ENCODE data around the gene WDR18.

WDR18 gene

DNA sequence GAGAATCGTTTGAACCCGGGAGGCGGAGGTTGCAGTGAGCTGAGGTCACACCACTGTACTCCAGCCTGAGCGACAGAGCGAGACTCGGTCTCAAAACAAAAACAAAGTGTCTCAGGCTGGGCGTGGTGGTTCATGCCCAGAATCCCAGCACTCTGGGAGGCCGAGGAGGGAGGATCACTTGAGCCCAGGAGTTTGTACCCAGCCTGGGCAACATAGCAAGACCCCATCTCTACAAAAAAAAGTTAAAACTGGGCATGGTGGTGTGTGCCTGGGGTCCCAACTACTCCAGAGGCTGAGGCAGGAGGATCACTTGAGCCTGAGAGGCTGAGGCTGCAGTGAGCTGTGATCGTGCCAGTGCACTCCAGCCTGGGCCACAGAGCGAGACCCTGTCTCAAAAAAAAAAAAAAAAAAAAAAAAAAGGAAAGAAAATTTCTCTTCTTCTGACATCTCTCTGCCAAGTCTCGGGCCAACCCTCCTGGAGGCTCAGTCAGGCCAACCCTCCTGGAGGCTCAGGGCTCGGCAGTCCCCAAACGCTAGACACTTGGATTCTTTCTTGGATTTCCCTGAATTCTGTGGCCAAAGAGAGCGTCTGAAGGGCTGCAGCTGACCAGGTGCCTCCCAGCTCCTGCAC lies 32.0 kb upstream of the WDR18 start:
- Histone ChIP-seq H3K27ac (ENCODE audit: low read length) (no peak overlapping the region), H3K9me2 (replicated peaks; ENCODE audit: insufficient read depth, low read length) (no peaks in the 10 kb centered on the region), H3K4me2 (ENCODE audit: low read depth, low read length) (no peak overlapping the region), H3F3A (ENCODE audit: insufficient read depth, low read length) (no peaks in the 10 kb centered on the region), H3K79me2 (ENCODE audit: low read length) (peaks cover 22% of the 10 kb centered on the region; the same call in 1 of the 2 replicates), H3K4me1 (ENCODE audit: low read length) (no peaks in the 10 kb centered on the region), H2AFZ (ENCODE audit: low read length) (no peak overlapping the region), H4K20me1 (ENCODE audit: insufficient read depth, low read length) (no peaks in the 10 kb centered on the region), H3K9ac (ENCODE audit: low read length) (no peak overlapping the region), H3K9me3 (replicated peaks; ENCODE audit: insufficient read depth, low read length) (no peaks in the 10 kb centered on the region), H3K36me3 (replicated peaks; ENCODE audit: insufficient read depth, low read length) (no peaks in the 10 kb centered on the region), H3K4me3 (ENCODE audit: low read length) (no peak overlapping the region), H3K27me3 (replicated peaks; ENCODE audit: insufficient read depth, low read length) (no peaks in the 10 kb centered on the region)
- no peak for DNase-seq
- TF ChIP-seq EZH2phosphoT487 (IDR thresholded peaks at IDR 0.05; ENCODE audit: low read length) (no peak), EZH2 (optimal IDR thresholded peaks at IDR 0.05; ENCODE audit: low read depth, low read length) (no peak)
- TF ChIP-seq, protein P1, sequence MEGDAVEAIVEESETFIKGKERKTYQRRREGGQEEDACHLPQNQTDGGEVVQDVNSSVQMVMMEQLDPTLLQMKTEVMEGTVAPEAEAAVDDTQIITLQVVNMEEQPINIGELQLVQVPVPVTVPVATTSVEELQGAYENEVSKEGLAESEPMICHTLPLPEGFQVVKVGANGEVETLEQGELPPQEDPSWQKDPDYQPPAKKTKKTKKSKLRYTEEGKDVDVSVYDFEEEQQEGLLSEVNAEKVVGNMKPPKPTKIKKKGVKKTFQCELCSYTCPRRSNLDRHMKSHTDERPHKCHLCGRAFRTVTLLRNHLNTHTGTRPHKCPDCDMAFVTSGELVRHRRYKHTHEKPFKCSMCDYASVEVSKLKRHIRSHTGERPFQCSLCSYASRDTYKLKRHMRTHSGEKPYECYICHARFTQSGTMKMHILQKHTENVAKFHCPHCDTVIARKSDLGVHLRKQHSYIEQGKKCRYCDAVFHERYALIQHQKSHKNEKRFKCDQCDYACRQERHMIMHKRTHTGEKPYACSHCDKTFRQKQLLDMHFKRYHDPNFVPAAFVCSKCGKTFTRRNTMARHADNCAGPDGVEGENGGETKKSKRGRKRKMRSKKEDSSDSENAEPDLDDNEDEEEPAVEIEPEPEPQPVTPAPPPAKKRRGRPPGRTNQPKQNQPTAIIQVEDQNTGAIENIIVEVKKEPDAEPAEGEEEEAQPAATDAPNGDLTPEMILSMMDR (IDR thresholded peaks at IDR 0.05; ENCODE audit: low read length): no peak

DNA sequence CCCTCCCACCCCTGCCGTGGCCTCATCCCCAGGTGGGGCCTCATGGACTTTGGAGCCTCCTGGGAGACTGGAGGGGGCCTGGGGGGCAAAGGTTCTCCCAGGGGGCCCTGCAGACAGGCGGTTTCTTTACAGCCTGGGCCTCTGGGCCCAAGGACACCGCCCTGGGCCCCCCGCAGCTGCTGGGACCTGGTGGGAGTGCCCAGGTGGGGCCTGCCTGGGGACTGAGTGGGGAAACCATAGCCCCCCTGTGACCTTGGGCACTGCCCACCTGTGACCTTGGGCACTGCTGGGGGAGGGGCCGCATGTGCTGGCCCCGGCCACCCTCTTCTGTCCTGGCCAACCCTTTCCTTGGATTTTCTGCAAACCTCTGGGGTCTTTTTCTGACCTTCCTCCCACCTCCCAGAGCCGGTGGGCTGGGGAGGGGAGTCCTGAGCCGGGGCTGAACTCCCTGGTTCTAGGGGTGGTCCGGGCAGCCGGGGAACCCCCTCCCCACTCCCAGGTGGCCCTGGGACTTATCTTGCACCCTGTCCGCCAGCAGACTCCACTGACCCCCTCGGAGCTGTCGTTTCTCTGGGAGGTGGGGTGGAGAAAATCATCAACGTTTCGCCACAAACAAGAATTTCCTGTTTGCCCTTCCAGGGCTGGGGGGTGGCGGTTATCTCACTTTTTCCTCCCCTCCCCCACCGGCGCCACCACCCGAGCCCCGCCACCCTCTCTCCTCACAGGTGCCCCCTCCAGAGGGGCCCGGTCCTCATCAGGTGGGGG lies 31.3 kb upstream of the WDR18 start:
- Histone ChIP-seq H3K27ac (ENCODE audit: low read length) (no peak overlapping the region), H3K27me3 (replicated peaks; ENCODE audit: insufficient read depth, low read length) (no peaks in the 10 kb centered on the region), H3K36me3 (replicated peaks; ENCODE audit: insufficient read depth, low read length) (no peaks in the 10 kb centered on the region), H3K9me3 (replicated peaks; ENCODE audit: insufficient read depth, low read length) (no peaks in the 10 kb centered on the region), H3K9me2 (replicated peaks; ENCODE audit: insufficient read depth, low read length) (no peaks in the 10 kb centered on the region), H3K4me2 (ENCODE audit: low read depth, low read length) (no peak overlapping the region), H3K79me2 (ENCODE audit: low read length) (peaks cover 19% of the 10 kb centered on the region; the same call in 1 of the 2 replicates), H3K9ac (ENCODE audit: low read length) (no peak overlapping the region), H2AFZ (ENCODE audit: low read length) (no peak overlapping the region), H4K20me1 (ENCODE audit: insufficient read depth, low read length) (no peaks in the 10 kb centered on the region), H3K4me3 (ENCODE audit: low read length) (no peak overlapping the region), H3K4me1 (ENCODE audit: low read length) (no peaks in the 10 kb centered on the region), H3F3A (ENCODE audit: insufficient read depth, low read length) (no peaks in the 10 kb centered on the region)
- no peak for DNase-seq
- TF ChIP-seq EZH2 (optimal IDR thresholded peaks at IDR 0.05; ENCODE audit: low read depth, low read length) (no peak), EZH2phosphoT487 (IDR thresholded peaks at IDR 0.05; ENCODE audit: low read length) (no peak)
- TF ChIP-seq, protein P1 (IDR thresholded peaks at IDR 0.05; ENCODE audit: low read length): no peak

- H3K27me3 ChIP-seq (replicated peaks; ENCODE audit: insufficient read depth, low read length): no peaks in the 10 kb centered on the region
- no peaks in the 10 kb centered on the region for H3K4me1 ChIP-seq (ENCODE audit: low read length)
- H3K9ac ChIP-seq (ENCODE audit: low read length): no peak overlapping the region
- TF ChIP-seq EZH2 (optimal IDR thresholded peaks at IDR 0.05; ENCODE audit: low read depth, low read length) (no peak), EZH2phosphoT487 (IDR thresholded peaks at IDR 0.05; ENCODE audit: low read length) (no peak)
- TF ChIP-seq, protein P1 (IDR thresholded peaks at IDR 0.05; ENCODE audit: low read length): no peak
- H3K4me3 ChIP-seq (ENCODE audit: low read length): no peak overlapping the region
- no peak overlapping the region for H2AFZ ChIP-seq (ENCODE audit: low read length)
- no peak overlapping the region for H3K27ac ChIP-seq (ENCODE audit: low read length)
- H3K9me3 ChIP-seq (replicated peaks; ENCODE audit: insufficient read depth, low read length): no peaks in the 10 kb centered on the region
- H3K36me3 ChIP-seq (replicated peaks; ENCODE audit: insufficient read depth, low read length): no peaks in the 10 kb centered on the region
- H4K20me1 ChIP-seq (ENCODE audit: insufficient read depth, low read length): no peaks in the 10 kb centered on the region
- H3F3A ChIP-seq (ENCODE audit: insufficient read depth, low read length): no peaks in the 10 kb centered on the region
- no peak overlapping the region for H3K4me2 ChIP-seq (ENCODE audit: low read depth, low read length)
- no peak for DNase-seq
- peaks cover 15% of the 10 kb centered on the region; the same call in 1 of the 2 replicates for H3K79me2 ChIP-seq (ENCODE audit: low read length)
- no peaks in the 10 kb centered on the region for H3K9me2 ChIP-seq (replicated peaks; ENCODE audit: insufficient read depth, low read length)
Measured at GRCh38 chr19:953445-954271, 30.5 kb upstream of the WDR18 start.

All from MM.1S (cell line).